Large intestine (tissue), 1 donor: ENCODE data around the gene HS3ST6. TPM values are rescaled to one million over a fixed set of nuclear protein-coding genes. Genes with fewer than 3 reads are reported as not detected.

Experiments
- polyA plus RNA-seq: library from polyadenylated mRNA; unstranded; fragments of 120-200 nt; gene quantifications from one replicate; pipeline ENCODE4 v1.2.1, GENCODE V29; 2013

The HS3ST6 gene
- polyA plus RNA-seq, 1 donor, result 0.04 TPM

Other genes with a start within 250 kb of the HS3ST6 start
- 52.2 TPM for gene JPT2, start 240.1 kb downstream of the HS3ST6 start, polyA plus RNA-seq
- 67.8 TPM for gene MAPK8IP3, start 212.2 kb downstream of the HS3ST6 start, polyA plus RNA-seq
- gene NME3, start 146.9 kb downstream of the HS3ST6 start, polyA plus RNA-seq, result 57.7 TPM
- 12.2 TPM for gene EME2, start 145.6 kb downstream of the HS3ST6 start, polyA plus RNA-seq
- 82.8 TPM for gene MRPS34, start 145.3 kb downstream of the HS3ST6 start, polyA plus RNA-seq
- gene SPSB3, start 135.8 kb downstream of the HS3ST6 start, polyA plus RNA-seq, result 36.5 TPM
- 39.4 TPM for gene NUBP2, start 135.5 kb downstream of the HS3ST6 start, polyA plus RNA-seq
- 8.3 TPM for gene IGFALS, start 124.7 kb downstream of the HS3ST6 start, polyA plus RNA-seq
- 55.5 TPM for gene HAGH, start 91.6 kb downstream of the HS3ST6 start, polyA plus RNA-seq
- gene FAHD1, start 91.2 kb downstream of the HS3ST6 start, polyA plus RNA-seq, result 49.6 TPM
- 0.54 TPM for gene MEIOB, start 46.3 kb downstream of the HS3ST6 start, polyA plus RNA-seq
- gene MSRB1, start 24.8 kb upstream of the HS3ST6 start, polyA plus RNA-seq, result 38.8 TPM
- gene RPL3L, start 36.3 kb upstream of the HS3ST6 start, polyA plus RNA-seq, result 0.22 TPM
- 128 TPM for gene NDUFB10, start 41.1 kb upstream of the HS3ST6 start, polyA plus RNA-seq
- 3,022 TPM for gene RPS2, start 46.4 kb upstream of the HS3ST6 start, polyA plus RNA-seq
- 0.09 TPM for gene RNF151, start 48.4 kb upstream of the HS3ST6 start, polyA plus RNA-seq
- 32.9 TPM for gene TBL3, start 53.6 kb upstream of the HS3ST6 start, polyA plus RNA-seq
- 2.8 TPM for gene NOXO1, start 63.1 kb upstream of the HS3ST6 start, polyA plus RNA-seq
- gene GFER, start 65.8 kb upstream of the HS3ST6 start, polyA plus RNA-seq, result 48.5 TPM
- 4.2 TPM for gene SYNGR3, start 71.6 kb upstream of the HS3ST6 start, polyA plus RNA-seq
- gene ZNF598, start 91.4 kb upstream of the HS3ST6 start, polyA plus RNA-seq, result 28.9 TPM
- 4.4 TPM for gene NPW, start 101.4 kb upstream of the HS3ST6 start, polyA plus RNA-seq
- gene NHERF2, start 108.5 kb upstream of the HS3ST6 start, polyA plus RNA-seq, result 32.3 TPM
- gene NTHL1, start 129.4 kb upstream of the HS3ST6 start, polyA plus RNA-seq, result 15.6 TPM
- gene TSC2, start 129.6 kb upstream of the HS3ST6 start, polyA plus RNA-seq, result 85.9 TPM
- 58.4 TPM for gene PKD1, start 217.5 kb upstream of the HS3ST6 start, polyA plus RNA-seq
- 19.1 TPM for gene RAB26, start 230.2 kb upstream of the HS3ST6 start, polyA plus RNA-seq
- 63.3 TPM for gene TRAF7, start 237.4 kb upstream of the HS3ST6 start, polyA plus RNA-seq